Activated CD4-positive, CD25-positive, alpha-beta regulatory T cell treated with anti-CD3 and anti-CD28 coated beads, Interleukin-2, amount 50 U/mL, for 24 hours (primary cell): ENCODE measurements around the gene SYNJ2BP.
"Not testable (repeated sequence)": the region's sequence is repeated elsewhere in the genome, so short reads cannot be mapped to it uniquely, and the experiment has no call there.

Experiments used
- ATAC-seq, 2 donors: fragments of 150-1000 bp; cut with Tn5 transposase; one replicate each; pipeline ENCODE4 v1.10.0; 2021; ENCODE audit warnings: mild to moderate bottlenecking in 1 of 2, moderate library complexity in 1 of 2

Gene SYNJ2BP

GRCh38 chr14:70416725-70417349 lies at the start of gene SYNJ2BP:
SYNJ2BP (minus strand) TSS chr14:70417090; CDS start chr14:70416963, 127 bp downstream.
- peak; percentile 78 to 81 for ATAC-seq

- no peak for ATAC-seq
Measured at GRCh38 chr14:70454731-70455130, 37.8 kb upstream of the SYNJ2BP start.

GRCh38 chr14:70451874-70452273 lies 35.0 kb upstream of the SYNJ2BP start, which contains the start of gene ADAM21:
ADAM21 (plus strand) TSS chr14:70452174; CDS start chr14:70457500, 5,326 bp downstream.
- ATAC-seq = no peak

- no peak for ATAC-seq
Measured at GRCh38 chr14:70448633-70449340, 31.9 kb upstream of the SYNJ2BP start.

GRCh38 chr14:70442750-70443149 lies 25.9 kb upstream of the SYNJ2BP start:
- no peak for ATAC-seq

GRCh38 chr14:70441641-70442040 lies 24.8 kb upstream of the SYNJ2BP start:
- no peak for ATAC-seq

- no peak for ATAC-seq
Measured at GRCh38 chr14:70436867-70437266, 20.0 kb upstream of the SYNJ2BP start.

GRCh38 chr14:70426555-70426954 lies 9.7 kb upstream of the SYNJ2BP start:
- not testable (repeated sequence) for ATAC-seq

GRCh38 chr14:70425354-70425753 lies 8.5 kb upstream of the SYNJ2BP start:
- ATAC-seq = no peak

- no peak for ATAC-seq
Measured at GRCh38 chr14:70422538-70422937, 5.6 kb upstream of the SYNJ2BP start.

GRCh38 chr14:70419270-70419931 lies 2.5 kb upstream of the SYNJ2BP start:
- not testable (repeated sequence) for ATAC-seq

GRCh38 chr14:70416338-70416724 lies 559 bp downstream of the SYNJ2BP start:
- ATAC-seq = no peak

GRCh38 chr14:70415788-70416187 lies 1.1 kb downstream of the SYNJ2BP start:
- ATAC-seq = no peak

GRCh38 chr14:70407621-70408020 lies 9.3 kb downstream of the SYNJ2BP start:
- no peak for ATAC-seq

- not testable (repeated sequence) for ATAC-seq
Measured at GRCh38 chr14:70406216-70406615, 10.7 kb downstream of the SYNJ2BP start.

- ATAC-seq = not testable (repeated sequence)
Measured at GRCh38 chr14:70403335-70403734, 13.6 kb downstream of the SYNJ2BP start.

GRCh38 chr14:70401643-70402042 lies 15.2 kb downstream of the SYNJ2BP start:
- no peak for ATAC-seq

- no peak for ATAC-seq
Measured at GRCh38 chr14:70398706-70399431, 18.0 kb downstream of the SYNJ2BP start.

GRCh38 chr14:70398280-70398679 lies 18.6 kb downstream of the SYNJ2BP start:
- no peak for ATAC-seq

GRCh38 chr14:70397746-70398145 lies 19.1 kb downstream of the SYNJ2BP start:
- ATAC-seq = no peak

GRCh38 chr14:70394674-70395306 lies 22.1 kb downstream of the SYNJ2BP start:
- no peak for ATAC-seq

GRCh38 chr14:70392676-70393075 lies 24.2 kb downstream of the SYNJ2BP start:
- no peak for ATAC-seq
